ENCODE results near the gene KPNA5.

DNA sequence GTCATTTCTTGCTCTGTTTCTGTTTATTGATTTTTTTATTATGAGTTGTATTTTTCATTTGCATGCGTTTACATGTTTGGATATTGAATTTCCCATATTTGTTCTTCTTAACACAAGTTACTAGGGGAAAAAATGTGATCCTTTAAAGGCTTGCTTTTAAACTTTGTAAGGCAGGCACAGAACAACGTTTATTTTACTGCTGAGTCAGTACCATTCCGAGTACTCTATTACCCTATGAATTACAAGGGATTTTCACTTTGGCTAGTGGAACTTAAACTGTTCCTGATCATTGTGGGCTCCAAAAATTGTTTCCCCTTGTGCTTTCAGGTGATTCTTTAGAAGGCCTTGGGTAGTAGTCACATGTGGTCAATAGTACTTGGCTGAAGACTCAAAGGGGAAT, 56.0 kb downstream of the KPNA5 start:
- TF ChIP-seq, protein P1, sequence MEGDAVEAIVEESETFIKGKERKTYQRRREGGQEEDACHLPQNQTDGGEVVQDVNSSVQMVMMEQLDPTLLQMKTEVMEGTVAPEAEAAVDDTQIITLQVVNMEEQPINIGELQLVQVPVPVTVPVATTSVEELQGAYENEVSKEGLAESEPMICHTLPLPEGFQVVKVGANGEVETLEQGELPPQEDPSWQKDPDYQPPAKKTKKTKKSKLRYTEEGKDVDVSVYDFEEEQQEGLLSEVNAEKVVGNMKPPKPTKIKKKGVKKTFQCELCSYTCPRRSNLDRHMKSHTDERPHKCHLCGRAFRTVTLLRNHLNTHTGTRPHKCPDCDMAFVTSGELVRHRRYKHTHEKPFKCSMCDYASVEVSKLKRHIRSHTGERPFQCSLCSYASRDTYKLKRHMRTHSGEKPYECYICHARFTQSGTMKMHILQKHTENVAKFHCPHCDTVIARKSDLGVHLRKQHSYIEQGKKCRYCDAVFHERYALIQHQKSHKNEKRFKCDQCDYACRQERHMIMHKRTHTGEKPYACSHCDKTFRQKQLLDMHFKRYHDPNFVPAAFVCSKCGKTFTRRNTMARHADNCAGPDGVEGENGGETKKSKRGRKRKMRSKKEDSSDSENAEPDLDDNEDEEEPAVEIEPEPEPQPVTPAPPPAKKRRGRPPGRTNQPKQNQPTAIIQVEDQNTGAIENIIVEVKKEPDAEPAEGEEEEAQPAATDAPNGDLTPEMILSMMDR (IDR thresholded peaks at IDR 0.05; ENCODE audit: borderline replicate concordance, extremely low read depth, low read length, poor library complexity, severe bottlenecking) = no peak
- TF ChIP-seq EZH2 (IDR thresholded peaks at IDR 0.05; ENCODE audit: borderline replicate concordance, low read depth, low read length, severe bottlenecking) = no peak
